KBM-7 (cell line): ENCODE measurements around the gene CEP43.
A peak's percentile ranks its signal among the peaks of the same experiment; 100 is the strongest.
"Not testable (repeated sequence)": the region's sequence is repeated elsewhere in the genome, so short reads cannot be mapped to it uniquely, and the experiment has no call there.

ENCODE experiments used
- DNase-seq: peaks from one replicate; pipeline ENCODE4 v3.0.0-alpha.2; 2015
- in situ Hi-C: fragments of 300-500 bp; cut with MboI; formaldehyde crosslinking; loops from 2 replicates; pipeline ENCODE4 v1.14.3; 2020; ENCODE audit warnings: low sequenced_read_pairs, low pct_unique_long_range_greater_than_20kb, mixed read lengths

CEP43 gene, protein sequence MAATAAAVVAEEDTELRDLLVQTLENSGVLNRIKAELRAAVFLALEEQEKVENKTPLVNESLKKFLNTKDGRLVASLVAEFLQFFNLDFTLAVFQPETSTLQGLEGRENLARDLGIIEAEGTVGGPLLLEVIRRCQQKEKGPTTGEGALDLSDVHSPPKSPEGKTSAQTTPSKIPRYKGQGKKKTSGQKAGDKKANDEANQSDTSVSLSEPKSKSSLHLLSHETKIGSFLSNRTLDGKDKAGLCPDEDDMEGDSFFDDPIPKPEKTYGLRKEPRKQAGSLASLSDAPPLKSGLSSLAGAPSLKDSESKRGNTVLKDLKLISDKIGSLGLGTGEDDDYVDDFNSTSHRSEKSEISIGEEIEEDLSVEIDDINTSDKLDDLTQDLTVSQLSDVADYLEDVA

DNA sequence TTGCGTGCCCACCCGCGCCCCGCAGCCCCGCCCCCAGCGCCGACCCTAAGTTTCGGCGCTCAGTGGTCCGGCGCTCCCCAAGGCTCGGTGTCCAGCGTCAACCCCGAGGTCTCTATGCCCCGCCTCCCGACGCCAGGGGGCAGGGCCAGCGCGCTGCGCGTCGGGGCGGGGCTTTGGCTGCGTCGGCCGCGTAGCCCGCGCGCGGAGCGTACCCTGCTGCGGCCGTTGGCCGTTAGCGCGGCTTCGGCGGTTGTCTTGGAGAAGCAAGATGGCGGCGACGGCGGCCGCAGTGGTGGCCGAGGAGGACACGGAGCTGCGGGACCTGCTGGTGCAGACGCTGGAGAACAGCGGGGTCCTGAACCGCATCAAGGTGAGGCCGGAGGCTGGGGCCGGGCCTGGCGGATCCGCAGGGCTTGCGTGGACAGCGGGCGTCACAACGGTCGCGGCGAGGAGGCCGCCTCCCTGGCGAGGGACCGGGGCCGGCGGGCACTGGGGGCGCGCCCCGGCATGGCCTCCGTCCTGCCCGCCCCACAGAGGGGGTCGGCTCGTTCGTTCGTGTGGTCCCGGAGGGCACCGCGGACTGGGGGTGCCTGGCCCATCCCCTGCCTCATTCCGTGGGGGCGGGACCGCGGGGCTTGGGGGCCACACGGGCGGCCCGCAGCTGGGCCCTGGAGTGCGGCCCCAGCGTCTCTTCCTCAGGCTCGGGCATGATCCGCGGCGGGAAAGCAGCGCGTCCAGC, at the start of gene CEP43:
Gene CEP43, plus strand, starts transcription at position 253 of the 739 bp plus-strand sequence. Its CDS starts 16 bp downstream, at position 269.
- peak; percentile 96 for DNase-seq
- in situ Hi-C loops, result no loop called here

DNA sequence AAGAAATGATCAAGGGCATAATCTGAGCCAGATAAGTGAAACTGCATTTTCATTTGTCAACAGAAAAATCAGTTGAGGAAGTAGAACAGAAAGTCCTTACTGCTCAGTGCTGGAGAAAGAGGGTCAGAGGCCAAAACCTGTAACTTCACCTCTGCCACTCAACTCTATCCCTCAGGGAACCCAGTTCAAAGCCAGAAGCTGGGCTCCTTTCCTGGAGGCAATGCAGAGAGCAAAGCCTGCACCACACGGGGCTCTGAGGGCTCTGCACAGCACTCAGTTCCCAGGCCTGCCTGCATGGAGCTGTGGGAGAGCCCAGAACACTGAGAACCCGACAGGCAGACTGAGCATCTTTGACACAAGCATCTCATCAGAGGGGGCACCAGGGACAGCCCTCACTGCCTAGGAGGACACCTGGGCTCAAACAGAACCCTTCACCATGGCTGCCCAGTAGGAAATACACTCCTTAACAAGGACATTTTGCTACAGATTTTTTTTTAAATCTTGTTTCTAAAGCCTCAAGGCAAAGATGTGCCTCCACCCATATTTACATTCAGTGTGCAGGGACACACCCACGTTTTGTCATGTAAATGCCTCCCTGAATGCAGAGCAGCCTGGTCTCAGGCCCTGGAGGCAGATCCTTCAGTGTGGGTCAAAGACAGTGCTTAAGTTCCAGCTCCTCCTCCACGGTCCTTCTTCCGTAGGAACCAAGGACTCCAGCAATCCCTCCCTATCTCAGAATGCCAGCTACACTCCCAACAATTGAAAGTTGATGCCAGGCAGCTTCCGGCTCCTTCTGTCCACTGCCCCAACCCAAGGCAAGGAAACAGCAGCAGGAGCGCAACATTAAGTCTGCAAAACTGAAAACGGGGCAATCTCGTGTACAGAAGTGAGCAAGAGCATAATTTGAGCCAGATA, 49.4 kb upstream of the CEP43 start:
- DNase-seq, result no peak
- in situ Hi-C loops, result no loop called here

DNA sequence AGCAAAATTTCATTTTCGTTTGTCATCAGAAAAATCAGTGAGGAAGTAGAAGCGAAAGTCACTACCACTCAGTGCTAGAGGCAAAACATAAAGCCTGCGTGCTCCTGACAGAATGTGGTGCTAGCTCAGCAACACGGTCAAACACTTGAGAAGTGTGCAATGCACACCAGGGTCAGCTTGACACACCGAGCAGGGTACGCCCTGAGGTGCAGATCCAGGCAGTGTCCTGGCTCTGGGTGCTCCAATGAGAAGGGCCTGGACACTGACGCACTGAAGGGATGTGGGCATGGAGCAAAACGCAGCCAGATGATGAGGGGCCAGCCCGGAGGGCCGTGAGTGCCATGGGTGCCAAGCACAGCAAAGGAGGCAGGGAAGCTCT, 48.8 kb upstream of the CEP43 start:
- DNase-seq, result no peak
- in situ Hi-C loops, result no loop called here

DNA sequence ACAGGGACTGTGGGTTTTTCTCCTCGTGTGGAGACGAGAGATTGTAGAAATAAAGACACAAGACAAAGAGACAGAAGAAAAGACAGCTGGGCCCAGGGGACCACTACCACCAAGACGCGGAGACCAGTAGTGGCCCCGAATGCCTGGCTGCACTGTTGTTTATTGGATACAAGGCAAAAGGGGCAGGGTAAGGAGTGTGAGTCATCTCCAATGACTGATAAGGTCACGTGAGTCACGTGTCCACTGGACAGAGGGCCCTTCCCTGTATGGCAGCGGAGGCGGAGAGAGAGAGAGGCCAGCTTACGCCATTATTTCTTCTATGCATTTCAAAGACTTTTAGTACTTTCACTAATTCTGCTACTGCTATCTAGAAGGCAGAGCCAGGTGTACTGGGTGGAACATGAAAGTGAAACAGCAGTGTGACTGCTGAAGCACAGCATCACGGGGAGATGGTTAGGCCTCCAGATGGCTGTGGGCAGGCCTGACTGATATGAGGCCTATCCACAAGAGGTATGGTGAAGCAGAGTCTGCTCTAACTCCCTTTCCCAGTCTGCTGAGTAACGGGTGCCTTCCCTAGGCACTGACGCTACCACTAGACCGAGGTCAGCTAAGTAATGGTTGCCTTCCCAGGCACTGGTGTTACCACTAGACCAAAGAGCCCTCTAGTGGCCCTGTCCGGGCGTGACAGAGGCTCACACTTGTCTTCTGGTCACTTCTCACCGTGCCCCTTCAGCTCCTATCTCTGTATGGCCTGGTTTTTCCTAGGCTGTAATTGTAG, 48.1 kb upstream of the CEP43 start:
- in situ Hi-C loops, result not testable (repeated sequence)
- peak; percentile 50 for DNase-seq

DNA sequence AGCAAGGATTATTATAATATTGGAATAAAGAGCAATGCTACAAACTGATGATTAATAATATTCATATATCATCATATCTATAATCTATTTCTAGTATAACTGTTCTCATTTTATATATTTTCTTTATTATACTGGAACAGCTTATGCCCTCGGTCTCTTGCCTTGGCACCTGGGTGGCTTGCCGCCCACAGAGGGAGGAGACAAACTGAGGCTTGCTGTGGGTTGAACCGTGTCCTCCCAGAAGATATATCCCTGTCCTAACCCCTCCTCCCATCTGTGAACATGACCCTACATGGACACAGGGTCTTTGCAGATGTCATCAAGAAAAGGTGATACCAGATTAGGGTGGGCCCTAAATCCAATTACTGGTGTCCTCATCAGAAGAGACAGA, 47.5 kb upstream of the CEP43 start:
- DNase-seq, result no peak
- in situ Hi-C loops, result no loop called here

DNA sequence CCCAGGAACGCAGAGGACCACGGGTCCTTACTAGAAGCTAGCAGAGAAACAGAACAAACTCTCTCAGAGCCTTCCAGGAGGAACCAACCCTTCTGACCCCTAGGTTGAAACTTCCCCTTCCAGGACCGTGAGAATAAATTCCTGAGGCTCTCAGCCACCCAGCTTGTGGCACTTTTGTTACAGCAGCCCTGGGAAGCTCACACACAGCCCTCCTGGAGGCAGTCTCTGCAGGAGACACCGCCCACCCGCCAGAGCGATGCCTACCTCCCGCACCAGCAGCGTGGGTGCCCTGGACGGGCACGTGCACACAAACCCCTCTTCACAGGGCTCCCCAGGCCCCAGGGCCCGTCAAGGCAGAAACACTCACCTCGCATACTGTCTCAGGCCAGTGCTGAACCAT, 47.1 kb upstream of the CEP43 start:
- in situ Hi-C loops, result no loop called here
- no peak for DNase-seq

DNA sequence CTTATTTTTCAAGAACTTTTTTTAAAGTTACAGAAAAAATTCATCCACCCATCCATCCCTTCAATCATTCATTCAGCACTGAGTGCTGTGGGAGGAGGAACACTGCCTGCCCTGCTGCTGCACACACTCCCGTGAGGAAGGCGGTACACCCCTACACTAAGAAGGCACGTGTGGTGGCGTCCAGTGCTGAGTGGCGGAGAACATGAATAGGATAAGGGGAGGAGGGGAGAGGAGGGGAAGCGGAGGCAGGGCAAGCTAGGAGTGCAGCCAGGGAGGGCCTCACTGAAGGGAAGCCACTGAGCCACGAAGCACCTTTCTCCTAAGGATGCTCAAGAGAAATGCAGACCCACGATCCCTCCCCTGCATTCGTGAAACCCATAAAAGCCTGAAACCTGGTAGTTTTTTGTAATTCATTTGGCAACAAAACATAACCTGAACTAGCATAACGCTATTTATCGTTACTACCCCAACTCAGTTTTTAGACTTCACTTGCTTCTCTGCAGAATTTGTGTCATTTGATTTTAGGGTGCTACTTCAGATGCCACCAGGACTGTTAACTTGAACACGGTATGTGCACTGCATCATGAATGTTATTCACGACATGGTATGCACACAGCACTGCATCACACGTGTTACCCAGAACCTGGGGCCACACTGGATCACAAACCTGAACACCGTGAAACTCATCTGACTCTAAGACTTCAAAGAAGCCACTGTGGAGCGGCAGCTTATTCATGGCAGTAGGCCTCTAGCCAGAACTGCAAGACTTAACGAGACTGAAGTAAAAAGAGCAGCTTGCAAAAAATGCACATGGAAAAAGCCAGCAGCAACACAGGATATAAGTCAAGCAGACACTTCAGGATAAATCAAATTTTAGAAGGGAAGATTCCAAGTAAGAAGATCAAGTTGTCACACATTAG, 46.4 kb upstream of the CEP43 start:
- no peak for DNase-seq
- in situ Hi-C loops, result no loop called here

DNA sequence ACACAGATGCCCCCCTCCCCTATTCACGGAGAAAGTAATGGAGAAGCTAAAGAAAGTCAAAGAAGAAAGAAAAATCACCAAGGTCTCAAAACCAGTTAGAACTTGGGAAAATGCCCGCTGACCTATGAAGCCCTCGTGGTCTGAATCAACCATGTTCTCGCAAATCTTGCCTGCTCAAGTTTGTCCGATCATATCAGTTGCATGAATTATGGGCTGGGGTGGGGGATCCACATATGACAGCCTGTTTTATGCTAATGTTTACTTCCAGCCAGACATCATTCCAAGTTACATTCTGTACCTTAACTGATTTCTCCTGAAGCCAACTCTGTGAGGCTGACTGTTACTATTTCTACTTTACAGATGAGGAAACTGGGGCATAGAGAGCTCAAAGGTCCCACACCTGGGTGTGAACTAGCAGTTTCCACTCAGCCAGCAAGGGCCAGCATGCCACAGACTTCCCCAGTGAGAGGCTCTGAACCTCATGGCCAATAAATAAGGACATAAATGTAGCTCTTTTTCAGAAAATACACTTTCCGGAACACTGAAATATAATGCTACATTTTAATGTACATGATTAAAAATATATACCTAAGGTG, 45.0 kb upstream of the CEP43 start:
- no peak for DNase-seq
- in situ Hi-C loops, result no loop called here

DNA sequence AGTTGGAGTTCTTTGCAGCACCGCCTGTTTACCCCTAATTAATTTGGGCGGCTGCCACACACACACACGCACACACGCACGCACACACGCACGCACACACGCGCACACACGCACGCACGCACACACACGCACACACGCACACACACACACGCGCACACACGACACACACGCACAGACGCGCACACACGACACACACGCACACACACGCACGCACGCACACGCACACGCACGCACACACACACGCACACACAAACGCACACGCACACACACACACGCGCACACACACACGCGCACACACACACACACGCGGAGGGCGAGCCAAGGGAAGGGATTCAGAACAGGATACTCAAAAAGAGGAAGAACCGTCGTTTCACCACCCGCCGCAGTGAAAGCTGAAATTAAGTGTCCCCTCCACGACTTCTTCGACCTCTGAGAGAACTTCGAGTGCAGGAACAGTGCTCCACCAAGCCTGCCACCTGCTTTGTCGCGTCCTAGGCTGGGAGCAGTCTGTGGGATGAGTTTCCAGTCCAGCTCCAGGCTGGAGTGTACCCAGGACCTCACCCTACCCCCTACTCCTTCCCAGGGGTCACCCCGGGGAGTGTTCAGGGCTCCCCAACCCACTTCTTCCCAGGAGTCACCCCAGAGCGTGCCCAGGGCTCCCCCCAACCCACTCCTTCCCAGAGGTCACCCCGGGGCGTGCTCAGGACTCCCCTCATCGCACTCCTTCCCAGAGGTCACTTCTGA, 43.9 kb upstream of the CEP43 start:
- DNase-seq, result peak; percentile 86
- in situ Hi-C loops, result no loop called here

DNA sequence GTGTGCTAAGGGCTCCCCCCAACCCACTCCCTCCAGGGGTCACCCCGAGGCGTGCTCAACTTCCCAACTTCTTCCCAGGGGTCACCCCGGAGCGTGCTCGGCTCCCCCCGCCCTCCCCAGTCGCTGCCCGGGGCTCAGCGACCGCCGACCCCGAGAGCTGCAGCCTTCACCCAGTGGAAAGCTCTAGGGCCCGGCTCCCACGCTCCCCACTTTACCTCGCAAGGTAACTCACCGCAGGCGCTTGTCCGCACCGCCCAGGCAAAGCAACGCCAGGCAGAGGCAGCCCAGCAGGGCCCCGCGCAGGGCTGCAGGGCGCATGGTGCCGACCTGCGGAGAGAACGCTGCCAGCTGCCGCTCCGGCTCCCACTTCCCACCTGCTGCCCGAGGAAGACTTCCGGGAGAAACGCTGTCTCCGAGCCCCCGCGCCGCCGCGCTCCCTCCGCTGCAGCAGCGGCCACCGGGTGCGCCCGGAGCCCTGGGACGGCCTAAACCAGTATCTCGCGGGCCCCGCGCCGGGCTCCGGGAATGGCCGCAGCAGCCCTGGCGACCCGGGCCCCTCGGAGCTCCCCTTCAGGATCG, 43.2 kb upstream of the CEP43 start:
- DNase-seq, result no peak
- in situ Hi-C loops, result no loop called here

DNA sequence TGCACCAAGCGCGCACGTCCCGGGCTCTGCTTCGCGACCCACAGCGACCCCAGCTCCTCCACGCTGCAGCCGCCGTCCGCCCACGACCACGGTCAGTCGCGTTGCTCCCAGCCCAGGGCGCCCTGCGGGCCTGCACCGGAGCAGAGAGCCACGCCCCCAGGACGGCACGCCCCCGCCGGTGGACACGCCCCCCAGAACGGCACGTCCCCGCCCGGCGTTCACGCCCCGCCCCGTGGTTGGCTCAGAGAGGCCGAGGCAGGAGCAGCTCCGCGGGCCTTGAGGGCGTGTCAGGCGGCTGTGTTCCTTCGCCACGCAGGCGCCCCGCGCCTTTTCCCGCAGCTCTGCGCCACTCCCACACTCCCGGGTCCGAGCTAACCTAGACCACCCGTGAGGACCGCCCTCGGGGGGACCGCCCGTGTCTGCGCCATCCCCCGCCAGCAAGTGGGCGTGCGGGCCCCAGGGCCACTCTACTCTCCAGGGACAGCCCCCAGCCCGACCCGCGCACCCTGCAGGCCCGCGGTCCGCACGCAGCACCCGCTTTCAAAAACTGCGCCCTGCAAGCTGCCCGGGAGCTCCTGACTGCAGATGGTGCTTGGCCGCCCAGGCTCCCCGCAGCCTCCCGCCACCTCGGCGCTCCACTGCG, 42.6 kb upstream of the CEP43 start, which contains the start of gene RNASET2:
Gene RNASET2, minus strand, starts transcription at position 107 of the 643 bp plus-strand sequence. CDS start 368 bp downstream, outside the sequence.
- in situ Hi-C loops, result no loop called here
- DNase-seq, result peak; percentile 88

DNA sequence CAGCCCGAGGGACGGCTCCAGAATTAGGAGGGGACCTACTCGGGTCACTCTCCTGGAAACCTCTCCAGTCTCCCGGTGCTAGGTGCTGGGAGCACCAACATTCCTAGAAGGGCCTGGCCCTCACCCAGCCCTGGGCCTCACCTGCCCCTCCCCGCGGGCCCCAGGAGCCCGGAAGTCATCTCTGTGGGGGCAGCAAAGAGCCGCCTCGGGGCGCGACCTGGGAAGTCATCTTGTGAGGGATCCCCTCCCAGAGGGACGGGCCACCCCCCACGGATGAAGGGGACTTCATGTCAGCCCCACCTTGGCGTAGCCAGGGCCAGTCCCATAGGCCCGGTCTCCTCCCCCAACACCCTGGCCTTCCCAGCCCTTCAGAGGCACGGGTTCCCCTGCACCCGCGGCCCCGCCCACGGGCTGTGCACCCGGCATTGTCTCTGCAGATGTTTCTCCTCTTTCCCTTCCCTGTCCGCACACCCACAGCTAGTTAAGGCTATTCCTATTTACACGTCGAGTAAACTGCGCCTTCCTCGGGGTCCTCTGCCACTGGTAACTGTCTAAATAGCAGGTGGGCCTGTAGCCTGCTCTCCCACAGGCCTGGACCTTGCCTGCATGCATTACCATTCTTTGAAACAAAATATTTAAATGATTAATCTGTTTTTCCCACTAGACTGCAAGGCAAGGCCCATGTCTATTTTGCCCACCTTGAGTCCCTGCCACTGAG, 42.0 kb upstream of the CEP43 start:
- DNase-seq, result peak; percentile 68
- in situ Hi-C loops, result no loop called here

DNA sequence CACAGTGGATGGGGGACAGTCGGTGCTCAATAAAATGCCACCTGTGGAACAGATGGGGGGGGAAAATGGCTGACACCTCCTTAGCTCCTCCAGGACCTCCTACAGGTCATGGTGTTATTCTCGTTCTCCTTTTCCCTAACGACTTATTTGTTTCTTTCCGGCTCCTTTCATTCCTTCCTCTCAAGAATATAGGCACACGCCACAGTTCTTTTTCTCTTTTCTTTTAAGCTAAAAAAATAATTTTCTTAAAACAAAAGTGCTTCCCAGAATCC, 41.5 kb upstream of the CEP43 start:
- in situ Hi-C loops, result no loop called here
- no peak for DNase-seq

DNA sequence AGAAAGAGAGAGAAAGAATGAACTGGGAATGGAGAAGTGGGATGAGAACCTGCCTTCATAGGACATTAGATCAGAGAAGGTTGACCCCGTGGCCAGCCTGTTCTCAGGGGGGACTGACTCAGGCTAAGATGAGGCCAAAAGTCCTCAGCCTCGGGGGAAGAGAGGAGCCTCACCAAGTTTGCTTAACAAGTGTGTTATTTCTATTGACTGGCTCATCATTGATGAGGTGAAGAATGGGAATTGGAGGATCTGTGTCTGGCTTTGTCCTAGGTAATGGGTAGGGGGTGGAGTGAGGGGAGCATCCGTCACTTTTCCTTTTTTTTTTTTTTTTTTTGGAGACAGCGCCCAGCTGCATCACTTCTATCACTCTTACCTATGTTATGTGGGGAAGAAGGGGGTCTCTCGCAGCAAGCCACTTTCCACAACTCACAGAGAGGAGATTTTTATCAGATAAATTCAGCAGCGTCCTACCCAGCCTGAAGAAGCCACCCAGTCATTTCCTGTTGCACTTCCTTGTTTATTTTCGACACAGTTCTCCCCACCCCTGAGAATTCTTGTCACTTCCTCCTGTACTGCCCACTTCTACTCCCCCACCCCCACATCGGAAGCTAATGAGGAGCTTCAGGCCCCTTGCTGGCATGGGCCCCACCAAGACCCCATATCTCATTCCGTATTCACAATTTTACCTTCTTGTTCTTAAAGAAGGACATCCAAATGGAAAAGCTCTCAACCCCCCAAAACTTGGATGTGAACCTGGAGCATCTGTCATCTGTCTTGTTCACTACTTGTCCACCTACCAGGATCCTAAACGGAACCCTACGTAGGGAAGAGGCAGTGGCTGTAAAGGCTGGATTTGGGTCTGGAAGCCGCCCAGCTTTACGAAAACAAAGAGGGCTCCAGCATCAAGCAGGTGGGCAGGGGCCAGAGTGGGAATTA, 40.0 kb upstream of the CEP43 start:
- peak; percentile 79 for DNase-seq
- in situ Hi-C loops, result no loop called here
